ENCODE results near the gene CYP11A1. TPM values are rescaled to one million over a fixed set of nuclear protein-coding genes. Genes with fewer than 3 reads are reported as not detected.

The CYP11A1 gene
- total RNA-seq, 1 donor from 2014 or later = 1.1 TPM

- no peaks in the 10 kb centered on the region for H3K9me3 ChIP-seq
- H3K4me1 ChIP-seq = peaks cover under 1% of the 10 kb centered on the region
- H3K27me3 ChIP-seq = no peaks in the 10 kb centered on the region
- TF ChIP-seq CTCF (IDR thresholded peaks at IDR 0.05) = no peak
- intact Hi-C loops (cut with DNase I) = no loop called here
- H3K36me3 ChIP-seq = no peaks in the 10 kb centered on the region
- H3K4me3 ChIP-seq = no peak overlapping the region
- ATAC-seq (no peak), DNase-seq (no peak)
- no peak overlapping the region for H3K27ac ChIP-seq
Measured at GRCh38 chr15:74408815-74409214, 41.4 kb upstream of the CYP11A1 start.

- H3K27ac ChIP-seq = no peak overlapping the region
- peaks cover 5% of the 10 kb centered on the region for H3K4me1 ChIP-seq
- ATAC-seq (no peak), DNase-seq (no peak)
- no peak for TF ChIP-seq CTCF (IDR thresholded peaks at IDR 0.05)
- no peaks in the 10 kb centered on the region for H3K9me3 ChIP-seq
- H3K4me3 ChIP-seq = no peak overlapping the region
- intact Hi-C loops (cut with DNase I) = no loop called here
- no peaks in the 10 kb centered on the region for H3K36me3 ChIP-seq
- no peaks in the 10 kb centered on the region for H3K27me3 ChIP-seq
Measured at GRCh38 chr15:74408385-74408784, 40.9 kb upstream of the CYP11A1 start.

- Histone ChIP-seq H3K9me3 (no peaks in the 10 kb centered on the region), H3K4me3 (no peak overlapping the region), H3K27ac (no peak overlapping the region), H3K36me3 (no peaks in the 10 kb centered on the region), H3K4me1 (peaks cover 14% of the 10 kb centered on the region), H3K27me3 (no peaks in the 10 kb centered on the region)
- no peak for ATAC-seq
- no peak for DNase-seq
- no peak for TF ChIP-seq CTCF (IDR thresholded peaks at IDR 0.05)
- intact Hi-C loops (cut with DNase I) = no loop called here
Measured at GRCh38 chr15:74406992-74407705, 39.7 kb upstream of the CYP11A1 start.

GRCh38 chr15:74406517-74406916, 39.1 kb upstream of the CYP11A1 start:
- Histone ChIP-seq H3K27me3 (no peaks in the 10 kb centered on the region), H3K4me3 (no peak overlapping the region), H3K9me3 (no peaks in the 10 kb centered on the region), H3K36me3 (no peaks in the 10 kb centered on the region), H3K27ac (no peak overlapping the region), H3K4me1 (peaks cover 14% of the 10 kb centered on the region)
- TF ChIP-seq CTCF (IDR thresholded peaks at IDR 0.05) = no peak
- ATAC-seq (no peak), DNase-seq (no peak)
- intact Hi-C loops (cut with DNase I) = no loop called here

GRCh38 chr15:74405823-74406222, 38.4 kb upstream of the CYP11A1 start:
- no peak for ATAC-seq

More at GRCh38 chr15:74405823-74406222, 38.4 kb upstream of the CYP11A1 start:
- DNase-seq = no peak
- Histone ChIP-seq H3K27me3 (no peaks in the 10 kb centered on the region), H3K36me3 (no peaks in the 10 kb centered on the region), H3K27ac (no peak overlapping the region), H3K4me1 (peaks cover 14% of the 10 kb centered on the region), H3K9me3 (no peaks in the 10 kb centered on the region), H3K4me3 (no peak overlapping the region)
- intact Hi-C loops (cut with DNase I) = no loop called here
- no peak for TF ChIP-seq CTCF (IDR thresholded peaks at IDR 0.05)

All from upper lobe of right lung (tissue), 1 donor.